Measurements from ENCODE around the gene DCX.

The DCX gene

DNA sequence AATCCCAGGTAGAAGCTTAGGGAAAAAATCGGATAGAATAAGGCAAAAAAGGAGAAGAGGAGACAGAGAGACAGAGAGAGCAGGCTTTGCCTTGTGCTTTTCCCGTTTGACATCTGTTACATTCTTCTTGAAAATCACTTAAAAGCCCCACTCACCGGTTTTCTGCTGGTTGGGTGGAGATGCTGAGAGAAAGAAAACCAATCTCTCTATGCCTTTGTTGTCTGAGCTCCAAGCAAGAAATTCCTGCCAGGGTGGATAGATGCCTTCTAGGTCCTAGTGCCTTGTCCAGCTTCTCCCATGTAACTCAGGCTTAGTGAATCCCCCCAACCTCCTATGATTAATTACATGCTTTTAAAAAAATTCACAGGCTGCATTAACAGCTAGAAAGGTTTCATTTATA is at the start of gene DCX:
DCX (minus strand) TSS at position 210 of the 400 bp plus-strand sequence. CDS start 1,794 bp downstream, outside the sequence.
- no peak for DNase-seq

DNA sequence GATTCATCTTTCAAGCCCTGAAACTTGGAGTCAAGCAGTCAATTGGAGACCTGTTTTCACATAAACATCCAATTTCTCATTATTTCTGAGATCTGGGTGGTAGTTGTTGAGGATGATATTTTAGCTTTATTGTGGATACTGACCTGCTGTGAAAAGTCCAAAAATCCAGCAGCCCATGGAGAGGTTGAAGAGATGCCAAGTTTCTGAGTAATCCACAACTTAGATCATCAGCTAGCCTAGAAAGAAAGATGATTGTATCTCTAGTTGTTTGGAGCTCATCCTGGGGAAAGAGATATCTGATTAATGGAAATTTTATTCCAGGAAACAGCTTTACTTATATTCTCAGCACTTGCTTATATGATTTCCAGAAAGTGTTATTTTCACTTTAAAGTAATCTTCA is 48.6 kb upstream of the DCX start:
- no peak for DNase-seq

DNA sequence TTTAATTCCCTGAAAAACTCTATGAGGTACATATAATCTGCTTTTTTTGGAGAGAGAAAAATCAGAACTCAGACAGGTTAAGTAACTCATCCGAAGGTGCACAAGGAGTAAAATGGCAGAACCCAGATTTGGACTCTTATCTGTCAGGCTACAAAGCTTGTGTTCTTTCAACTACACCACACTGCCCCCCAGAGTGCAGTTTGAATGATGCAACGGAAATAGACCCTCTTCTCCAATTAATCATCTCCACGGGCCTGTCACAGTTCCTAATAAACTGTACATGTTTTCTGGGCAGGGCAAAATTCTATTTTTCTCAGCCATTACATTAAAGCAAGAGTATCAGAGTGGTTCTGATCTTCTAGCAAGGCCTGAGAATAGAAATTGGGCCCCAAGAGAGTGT is 35.3 kb upstream of the DCX start:
- no peak for DNase-seq

DNA sequence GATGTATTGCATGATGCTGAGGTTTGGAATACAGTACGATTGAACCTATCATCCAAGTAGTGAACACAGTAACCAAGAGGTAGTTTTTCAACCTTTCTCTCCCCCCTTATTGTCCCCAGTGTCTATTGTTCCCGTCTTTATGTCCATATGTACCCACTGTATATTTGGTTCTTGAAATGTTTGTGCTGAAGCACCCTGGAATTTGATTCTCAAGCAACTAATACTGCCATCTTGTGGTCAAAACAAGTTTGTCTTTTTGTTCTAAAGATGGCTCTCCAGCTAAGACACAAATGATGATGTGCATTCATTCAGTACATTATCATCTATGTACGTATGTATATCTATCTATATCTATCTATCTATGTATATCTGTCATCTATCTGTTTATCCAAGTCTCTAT is 33.5 kb upstream of the DCX start:
- DNase-seq, result no peak

DNA sequence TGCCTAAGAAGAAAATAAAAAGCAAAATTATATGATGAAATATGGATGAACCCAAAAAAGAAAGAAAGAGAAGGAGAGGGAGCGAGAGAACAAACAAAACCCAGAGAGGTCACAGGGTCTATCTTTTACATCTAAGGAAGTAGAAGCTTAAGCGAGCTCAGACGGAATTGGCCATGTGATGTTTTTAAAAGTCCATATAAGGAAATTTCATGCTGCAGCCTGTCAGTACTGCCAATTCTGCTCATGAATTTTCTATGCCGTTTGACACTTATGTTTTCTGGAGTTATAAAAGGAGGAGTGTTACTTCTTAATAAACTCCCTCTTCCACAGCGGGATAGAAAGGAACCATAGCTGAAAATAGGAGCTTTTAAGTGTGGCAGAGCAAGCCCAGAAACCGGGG is 32.9 kb upstream of the DCX start:
- DNase-seq, result no peak

DNA sequence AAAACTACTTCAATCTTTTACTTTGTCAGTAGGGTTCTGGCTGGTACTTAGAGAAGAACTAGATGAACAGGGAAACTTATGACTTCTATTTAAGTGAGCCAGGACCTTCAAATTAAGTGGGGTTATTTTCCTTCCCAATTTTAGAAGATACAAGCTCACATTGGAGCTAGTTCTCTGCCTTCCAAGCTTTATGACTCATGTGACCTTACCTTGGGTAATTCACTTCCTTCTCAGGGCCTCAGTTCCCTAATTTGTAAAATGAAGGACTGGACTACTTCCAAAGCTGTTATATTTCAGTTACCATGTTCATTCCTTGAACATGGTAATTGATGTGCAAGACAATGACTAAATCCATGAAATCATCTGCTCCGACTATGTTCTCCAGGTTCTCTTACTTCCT is 32.0 kb upstream of the DCX start:
- no peak for DNase-seq

DNA sequence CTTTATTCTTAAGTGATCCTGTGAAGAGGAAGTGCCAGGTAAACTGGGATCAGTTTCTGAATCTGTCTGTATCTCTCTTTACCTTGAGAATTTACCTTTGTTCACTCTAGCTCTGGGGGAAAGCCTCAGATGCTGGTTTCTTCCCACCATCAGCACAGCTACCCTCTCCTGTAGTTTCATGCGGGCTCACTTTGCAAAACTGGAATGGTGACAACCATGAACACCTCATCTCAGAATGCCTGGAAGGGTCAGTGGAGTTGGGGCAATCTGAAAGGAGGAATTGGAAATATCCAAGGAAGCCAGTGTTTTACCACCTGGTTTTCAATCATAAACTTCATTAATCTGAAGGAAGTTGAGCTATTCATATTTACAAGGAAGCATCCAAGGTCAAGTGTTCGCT is 30.8 kb upstream of the DCX start:
- no peak for DNase-seq

DNA sequence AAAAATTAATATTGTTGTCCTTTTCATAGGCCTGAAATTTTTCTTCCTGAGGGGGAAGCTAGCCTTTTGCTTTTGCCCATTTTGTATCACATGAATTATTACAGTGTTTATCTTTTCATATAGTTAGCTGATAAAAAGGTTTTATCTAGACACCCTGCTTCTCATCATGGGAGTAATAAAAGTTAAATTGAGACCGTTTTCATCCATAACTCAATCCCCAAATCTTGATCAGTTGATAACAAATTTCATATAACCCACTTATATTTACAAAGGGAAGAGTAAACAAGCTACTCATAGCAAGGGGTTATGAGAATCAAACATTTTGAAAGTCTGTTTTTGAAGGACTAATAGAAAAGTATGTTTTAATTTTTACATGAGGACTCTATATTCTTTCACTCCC is 23.5 kb upstream of the DCX start:
- no peak for DNase-seq

DNA sequence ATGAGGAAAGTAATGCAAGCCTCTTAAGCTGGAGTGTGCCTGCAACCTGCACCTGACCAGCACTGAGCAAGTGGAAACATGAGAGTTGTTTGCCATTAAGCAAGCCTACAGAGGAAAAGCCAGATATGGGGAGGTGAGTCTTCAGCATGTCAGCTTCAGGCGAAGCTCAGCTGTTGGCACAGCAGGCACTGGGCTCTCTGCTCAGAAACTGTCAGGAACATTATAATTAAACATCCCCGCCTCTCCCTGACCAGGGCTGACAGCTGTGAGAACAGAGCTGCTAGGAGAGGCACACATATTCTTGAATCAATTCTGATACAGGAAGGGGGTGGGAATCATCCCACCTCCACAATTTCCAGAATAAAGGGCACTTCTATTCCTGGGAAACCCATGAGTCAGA is 19.0 kb upstream of the DCX start:
- DNase-seq, result no peak

DNA sequence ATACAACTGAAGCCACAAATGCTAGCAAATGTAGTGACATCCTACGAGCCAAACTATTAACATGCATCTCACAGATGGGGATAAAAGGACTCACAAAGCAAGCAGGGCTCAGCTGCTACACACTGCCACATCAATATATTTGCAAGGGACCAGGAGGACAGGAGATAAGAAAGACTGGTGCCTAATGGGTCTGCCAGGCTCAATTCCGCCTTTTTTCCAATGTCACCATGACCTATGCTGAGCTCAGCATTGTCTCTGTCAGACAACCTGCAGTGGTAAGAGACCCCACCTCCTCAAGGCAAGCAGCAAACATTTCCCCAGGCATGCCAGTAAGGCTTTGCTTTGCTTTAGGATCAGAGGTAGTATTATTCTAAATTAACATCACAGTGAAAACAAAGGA is 435 bp downstream of the DCX start:
- DNase-seq, result no peak

DNA sequence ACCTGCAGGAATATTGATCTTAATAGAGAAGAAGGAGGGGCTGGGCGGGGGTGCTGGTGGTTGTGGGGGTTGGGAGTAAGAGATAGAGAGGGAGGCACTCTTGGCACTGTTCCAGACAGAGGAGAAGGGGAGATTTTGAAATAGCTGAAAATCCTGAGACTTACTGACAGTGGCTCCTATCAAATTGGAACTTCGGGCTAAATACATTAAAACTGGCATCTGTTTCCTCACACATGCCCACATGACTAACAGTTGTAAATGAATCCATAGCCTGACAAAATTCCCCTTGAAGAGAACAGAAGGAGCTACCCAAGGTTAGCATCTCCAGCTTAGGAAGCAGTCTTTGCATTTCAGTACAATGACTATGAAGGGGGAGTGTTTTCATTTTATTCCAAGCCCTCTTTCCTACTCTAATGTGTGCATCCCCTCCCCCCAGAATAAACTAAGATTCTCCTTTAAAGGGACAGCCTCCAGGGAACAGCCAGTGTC is 1.4 kb downstream of the DCX start:
- DNase-seq, result no peak

DNA sequence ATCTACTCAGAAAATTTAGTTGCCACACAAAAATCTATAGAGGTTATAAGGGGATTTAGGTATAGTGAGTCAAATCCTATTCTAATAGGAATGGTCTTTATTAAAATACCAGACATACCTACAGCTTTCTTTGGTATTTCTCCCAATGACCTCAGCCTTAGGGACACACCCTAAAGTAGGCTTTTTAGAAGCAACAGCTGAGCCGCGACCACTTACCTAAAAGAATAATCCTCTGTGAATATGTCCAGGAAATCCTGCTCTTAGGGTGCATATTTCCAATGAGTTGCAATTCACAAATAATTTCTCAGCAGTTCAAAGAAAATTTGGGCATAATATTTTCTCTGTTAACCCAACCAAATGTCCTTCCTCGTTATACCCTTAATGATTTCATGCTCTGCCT is 2.7 kb downstream of the DCX start:
- DNase-seq, result no peak

DNA sequence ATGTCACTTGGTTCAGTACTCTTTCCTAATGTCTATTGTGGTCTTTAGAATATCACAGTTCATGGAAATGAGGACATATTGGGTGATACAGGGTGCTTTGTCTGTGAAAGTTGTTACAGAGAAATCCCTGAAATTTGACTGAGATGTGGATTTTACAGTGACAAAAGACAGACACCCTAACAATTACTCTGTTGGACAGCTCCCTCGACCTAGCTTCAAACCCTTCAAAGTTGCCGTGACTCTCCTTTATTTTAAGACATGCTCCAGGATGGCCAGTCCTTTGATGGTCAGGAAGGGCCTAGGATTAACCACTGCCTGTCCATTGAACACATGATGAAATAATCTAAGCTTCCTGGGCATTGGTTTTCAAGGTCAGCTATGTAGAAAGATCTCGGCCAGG is 4.0 kb downstream of the DCX start:
- no peak for DNase-seq

DNA sequence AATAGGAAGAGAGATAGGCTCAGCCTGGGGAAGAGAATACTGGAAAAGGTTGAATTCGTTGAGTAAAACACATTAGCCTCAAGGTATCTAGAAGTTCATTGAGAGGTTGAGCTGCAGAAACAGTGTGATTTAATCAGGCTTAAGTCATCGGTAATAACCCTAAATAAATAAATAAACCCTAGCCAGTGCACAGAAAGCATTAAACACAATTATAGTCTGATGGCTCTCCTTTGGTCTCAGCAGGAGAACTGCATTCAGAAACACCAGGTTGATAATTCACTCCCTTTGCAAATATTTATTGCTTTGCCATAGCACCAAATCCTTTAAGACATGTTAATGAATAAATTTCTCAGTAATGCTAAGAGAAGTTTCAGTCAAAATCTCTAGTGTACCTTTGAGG is 9.6 kb downstream of the DCX start:
- no peak for DNase-seq

DNA sequence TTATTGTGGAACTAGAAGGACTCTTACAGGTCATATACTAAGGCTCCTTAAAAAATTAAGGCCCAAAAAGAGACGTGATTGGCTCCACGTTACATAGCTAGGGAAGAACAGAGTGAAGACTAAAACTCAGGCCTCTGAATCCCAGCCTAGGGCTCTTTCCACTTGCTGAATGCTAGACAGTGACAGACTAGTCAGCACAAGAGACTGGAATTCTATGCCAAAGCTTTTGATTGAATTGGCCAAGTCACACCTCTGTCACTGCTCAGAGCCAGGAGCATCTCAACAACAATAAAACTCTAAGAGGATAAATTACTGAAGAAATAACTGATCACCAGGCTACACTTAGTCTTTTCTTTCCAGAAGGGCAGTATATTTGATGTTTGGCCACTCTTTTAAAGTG is 16.8 kb downstream of the DCX start:
- DNase-seq, result no peak

DNA sequence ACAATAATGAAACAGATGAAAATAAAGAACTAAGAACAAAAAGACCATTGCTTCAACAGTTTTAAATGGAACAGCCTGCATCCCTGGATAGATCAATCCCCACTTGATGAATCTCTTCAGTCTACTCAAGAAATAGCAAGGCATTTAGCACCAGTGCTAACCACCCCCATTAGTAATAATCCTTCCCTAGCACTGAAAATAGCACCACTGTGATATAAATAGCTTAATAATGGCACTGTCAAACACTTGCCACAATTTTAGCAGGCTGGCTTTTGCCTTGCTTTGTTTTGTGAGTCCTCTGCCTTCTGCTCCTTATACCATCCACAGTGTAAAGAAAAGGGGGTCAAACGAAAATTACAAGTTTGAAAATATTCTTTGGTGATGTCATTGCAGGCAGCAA is 17.4 kb downstream of the DCX start:
- DNase-seq, result no peak

DNA sequence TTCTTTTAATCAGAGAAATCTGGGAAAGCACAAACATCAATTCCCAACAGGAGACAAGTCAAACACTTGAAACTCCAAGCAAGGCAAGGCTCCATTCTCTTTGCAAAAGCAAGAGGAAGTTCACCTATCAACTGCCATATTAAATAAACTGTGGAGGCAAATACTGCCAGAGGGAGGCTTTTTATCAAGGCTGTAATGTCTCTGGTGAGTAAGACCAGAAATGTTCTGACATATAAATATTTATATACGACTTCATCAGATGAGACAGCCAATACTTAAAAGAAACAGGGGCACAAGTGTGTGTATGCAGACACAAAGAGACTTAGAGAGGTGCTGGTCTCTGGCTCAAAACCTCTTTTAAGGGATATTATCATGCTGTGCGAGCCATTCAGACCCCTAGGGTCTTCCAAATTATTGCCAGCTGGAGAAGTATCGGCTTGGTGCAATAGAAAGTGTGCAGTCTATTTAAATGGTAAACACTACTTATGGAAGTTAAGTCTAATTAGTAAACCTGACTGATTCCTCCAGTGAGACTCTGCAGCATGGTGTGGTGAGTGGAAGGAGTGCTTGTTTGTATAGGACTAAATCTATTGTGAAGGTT is 24.4 kb downstream of the DCX start:
- no peak for DNase-seq

DNA sequence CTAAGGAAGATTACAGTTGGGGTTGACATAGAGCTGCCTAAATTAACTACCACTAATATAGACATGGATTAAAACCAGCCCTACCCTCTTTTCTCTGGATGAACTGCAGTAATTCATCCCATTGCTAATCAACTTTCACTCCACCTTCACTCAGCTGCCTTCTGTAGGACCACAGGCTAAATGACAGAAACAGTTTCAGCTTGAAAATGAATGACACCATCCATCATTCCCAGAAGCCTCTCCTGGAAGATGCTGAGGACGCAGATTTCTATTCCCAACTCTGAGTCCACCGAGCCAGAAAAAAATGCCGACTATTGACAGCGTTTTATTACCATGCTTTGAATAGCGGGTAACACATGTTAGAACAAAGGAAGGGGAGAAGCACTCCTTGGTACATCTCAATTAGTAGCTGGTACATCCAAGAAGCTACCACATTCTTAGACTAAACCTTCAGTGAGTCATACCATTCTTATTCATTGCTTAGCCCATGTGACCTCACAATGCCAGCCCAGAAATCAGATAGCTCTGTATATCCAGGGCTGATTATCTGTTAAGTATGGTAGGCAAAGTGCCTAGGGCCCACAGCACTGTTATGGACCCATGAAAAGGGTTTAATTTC is 25.3 kb downstream of the DCX start:
- DNase-seq, result no peak

DNA sequence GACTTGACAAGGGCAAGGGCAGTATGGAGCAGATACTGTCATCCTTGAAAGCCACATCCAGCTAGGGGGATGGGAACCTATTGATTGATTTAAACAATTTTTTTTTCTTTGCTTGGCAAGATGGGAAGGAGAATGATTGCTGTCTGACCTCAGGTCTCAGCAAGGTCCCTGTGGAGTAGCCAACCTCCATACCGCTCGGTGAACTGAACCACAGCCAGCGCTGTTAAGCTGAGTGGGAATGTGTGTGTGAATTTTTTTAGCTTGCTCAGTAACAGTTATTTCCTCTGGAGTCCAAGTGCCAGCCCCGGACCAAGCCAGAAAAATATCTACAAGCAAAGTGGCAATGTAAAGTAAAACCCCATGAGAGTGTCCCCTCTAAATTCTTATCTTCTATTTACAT is 25.9 kb downstream of the DCX start:
- DNase-seq, result no peak

DNA sequence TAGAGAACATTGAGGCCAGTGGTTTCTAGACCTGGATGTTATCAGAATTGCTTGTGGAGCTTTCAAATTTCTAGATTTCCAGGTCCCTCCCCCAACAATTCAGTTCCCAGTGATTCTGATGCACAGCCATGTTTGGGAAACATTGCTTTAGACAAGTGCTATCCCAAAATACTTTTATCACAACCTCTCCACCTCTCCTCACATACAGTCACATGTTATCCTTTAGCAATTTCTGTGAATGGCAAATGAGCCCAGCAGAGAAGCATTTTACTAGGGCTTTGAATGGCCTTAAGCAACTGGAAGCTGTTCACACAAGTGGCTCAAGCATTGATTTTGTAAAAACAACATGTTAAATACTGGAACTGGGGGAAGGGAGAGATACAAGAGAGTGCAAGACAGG is 29.7 kb downstream of the DCX start:
- no peak for DNase-seq

DNA sequence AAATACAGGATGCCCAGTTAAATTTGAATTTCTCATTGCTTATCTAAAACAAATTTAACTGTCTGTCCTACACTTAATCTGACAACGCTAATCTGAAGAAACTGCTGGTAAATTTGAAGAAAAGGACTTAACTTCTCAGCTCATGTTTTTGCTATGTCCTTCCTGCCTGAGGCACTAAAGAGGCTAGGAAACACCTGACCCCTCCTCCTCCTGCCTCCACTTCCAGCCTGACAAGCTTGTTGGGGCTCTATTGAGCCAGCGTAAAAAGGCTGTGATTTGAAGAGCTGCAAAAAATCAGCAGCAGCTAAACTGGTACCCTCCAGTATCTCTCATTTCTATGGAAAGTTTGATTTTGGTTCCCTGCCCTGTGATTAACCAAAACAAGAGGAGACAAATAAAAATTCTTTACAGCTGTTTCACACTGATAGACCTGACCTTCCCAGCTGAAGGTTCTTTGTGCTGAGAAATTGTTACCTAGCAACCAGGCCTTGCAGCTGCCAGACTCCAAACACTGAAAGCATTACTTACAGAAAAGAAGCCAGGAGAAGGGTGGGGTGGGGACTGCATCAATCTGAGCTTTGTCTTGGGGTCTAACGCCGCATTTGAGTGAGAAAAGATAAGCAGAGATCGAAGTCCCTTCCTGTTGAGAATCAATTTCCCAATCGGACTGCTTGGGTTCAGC is 35.0 kb downstream of the DCX start:
- no peak for DNase-seq

DNA sequence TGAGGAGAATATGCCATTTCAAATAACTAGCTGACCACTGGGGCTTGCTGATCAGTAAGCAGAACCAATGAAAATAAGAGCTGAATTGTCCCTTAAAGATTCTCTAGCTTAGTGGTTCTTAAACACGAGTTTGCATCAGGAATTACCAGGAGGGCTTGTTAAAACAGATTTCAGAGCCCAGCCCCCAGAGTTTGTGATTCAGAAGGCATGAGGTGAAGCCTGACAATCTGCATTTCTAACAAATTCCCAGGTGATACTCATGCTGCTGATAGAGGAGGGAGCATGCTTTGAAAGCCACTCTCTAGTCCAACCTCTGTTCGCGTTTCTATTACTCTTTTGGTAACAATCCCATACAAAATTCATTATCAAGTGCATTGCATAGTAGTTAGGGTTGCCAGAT is 35.5 kb downstream of the DCX start:
- no peak for DNase-seq

DNA sequence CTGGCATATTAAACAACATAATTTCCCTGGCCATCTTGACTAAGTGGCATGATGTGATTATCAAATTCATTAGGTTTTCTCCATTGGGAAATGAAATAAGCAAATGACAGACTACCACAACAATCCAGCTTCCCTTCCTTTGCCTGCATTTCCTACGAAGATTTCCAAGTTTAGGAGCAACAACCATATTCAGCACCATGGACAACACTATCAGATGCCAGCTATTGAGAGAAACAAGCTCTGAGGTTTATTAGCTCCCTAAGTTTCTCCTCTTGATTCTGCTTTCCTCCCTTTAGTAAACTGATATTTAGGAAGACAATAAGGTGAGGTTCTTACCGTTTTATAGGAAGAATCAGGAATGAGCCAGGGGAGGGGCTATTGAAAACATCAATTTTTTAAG is 36.2 kb downstream of the DCX start:
- DNase-seq, result no peak

DNA sequence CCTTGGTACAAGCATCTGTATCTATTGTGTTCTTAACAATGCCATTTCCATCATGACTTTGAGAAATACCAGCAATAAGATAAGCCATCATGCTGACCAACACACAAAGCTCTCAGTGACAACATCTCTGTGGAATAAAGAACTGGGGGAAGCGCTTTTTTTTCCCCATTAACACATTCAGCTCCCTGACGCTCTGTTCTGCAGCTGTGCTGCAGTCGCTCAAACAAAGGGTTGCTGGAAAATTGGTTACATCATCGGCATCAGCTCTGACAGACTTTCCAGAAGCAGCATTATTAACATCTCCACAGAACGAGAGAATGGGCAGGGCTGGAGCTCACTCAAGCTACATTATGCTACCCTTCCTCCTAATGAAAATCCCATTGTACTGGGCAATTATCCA is 39.9 kb downstream of the DCX start:
- DNase-seq, result no peak

Measured in 8988T (cell line).